GM18499 (cell line): Measurements from ENCODE around the gene SLC25A25.
"Not testable (repeated sequence)": the region's sequence is repeated elsewhere in the genome, so short reads cannot be mapped to it uniquely, and the experiment has no call there.

Experiments used
- ATAC-seq: cut with Tn5 transposase; IDR thresholded peaks from one replicate; pipeline ENCODE4 v1.9.1; 2021; ENCODE audit warnings: moderate number of reproducible peaks; ENCODE audit not compliant: insufficient read depth, unreplicated experiment

SLC25A25 gene

GRCh38 chr9:128121924-128122808, 54.1 kb downstream of the SLC25A25 start:
- ATAC-seq, result no peak

DNA sequence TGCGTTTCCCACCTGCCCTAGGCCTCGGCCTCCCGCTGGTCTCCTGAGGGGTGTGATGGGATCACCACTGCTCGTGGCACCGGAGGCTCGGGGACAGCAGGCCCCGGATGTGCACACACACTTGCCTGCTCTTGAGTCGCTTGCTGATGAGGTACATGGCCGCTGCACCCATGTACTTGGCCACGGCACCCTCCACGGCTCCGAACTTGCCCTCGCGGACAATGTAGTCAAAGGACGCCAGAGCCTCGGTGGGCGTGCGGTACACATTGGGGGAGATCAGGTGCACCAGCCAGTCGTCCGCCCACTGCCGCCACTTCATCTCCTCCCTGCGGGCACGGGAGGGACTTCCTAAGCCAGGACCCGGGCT, 54.8 kb downstream of the SLC25A25 start:
- ATAC-seq, result no peak

DNA sequence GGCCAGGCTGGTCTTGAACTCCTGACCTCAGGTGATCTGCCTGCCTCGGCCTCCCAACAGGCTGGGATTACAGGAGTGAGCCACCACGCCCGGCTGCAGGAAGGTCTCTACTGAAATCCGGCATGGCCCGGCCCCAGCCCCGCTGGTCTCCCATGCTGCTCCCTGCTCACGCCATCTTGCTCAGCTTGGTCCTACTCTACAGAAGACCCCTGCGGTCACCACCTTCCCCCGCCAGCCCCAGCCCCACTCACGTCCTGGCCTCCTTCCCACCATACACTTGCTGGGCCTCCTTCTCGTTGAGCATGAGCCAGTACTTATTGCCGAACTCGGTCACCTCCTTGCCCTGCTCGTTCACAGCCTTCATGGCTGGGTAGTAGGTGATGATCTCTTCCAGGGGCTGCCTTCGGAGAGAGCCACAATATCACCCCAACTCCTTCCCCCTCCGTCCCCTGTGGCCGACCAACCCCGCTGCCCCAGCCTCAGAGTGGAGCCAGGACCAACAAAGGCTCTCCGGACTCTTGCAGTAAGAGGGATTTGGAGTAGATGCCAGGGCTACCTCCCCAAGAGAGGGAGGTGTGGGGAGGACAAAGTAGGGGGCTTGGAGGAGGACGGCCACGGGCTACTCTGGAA, 55.5 kb downstream of the SLC25A25 start:
- no peak for ATAC-seq

GRCh38 chr9:128124451-128124850, 56.4 kb downstream of the SLC25A25 start:
- ATAC-seq, result no peak

DNA sequence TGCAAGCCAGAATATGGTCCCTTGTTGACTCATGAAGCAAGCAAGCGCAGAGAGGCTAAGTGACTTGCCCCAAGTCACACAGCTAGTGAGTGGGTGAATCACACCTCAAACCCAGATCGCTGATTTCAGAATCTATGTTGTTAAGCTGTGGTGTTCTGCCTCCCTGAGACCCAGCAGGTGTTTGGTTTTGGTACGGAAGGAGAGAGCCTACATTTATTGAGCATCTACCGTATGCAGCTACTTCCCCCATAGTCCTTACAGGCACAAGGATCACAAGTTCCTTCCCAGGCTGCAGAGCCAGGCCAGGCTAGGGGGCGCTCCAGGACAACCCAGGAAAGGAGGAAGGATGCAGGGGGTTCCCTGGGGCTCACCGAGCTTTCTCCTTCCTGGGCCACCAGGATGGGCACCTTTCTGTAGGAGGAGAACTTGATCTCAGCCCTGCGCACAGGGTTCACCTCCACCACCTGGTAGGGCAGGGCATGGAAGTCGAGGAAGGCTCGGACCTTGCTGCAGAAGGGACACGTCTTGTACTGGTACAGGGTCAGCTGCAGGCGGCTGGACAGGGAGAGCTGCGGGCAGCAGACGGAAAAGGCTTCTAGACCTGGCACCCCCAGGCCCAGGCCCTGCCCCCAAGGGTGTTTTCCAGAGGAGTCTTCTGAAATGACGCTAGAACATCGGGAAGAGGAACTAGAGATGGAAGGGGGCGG, 57.0 kb downstream of the SLC25A25 start:
- ATAC-seq, result no peak

GRCh38 chr9:128125580-128126354, 57.7 kb downstream of the SLC25A25 start:
- ATAC-seq, result no peak

- peak; percentile 31 for ATAC-seq
Measured at GRCh38 chr9:128127568-128127989, 59.5 kb downstream of the SLC25A25 start, which contains the start of gene PTGES2. PTGES2 (minus strand) TSS chr9:128127729; CDS start chr9:128127717, 12 bp downstream.

DNA sequence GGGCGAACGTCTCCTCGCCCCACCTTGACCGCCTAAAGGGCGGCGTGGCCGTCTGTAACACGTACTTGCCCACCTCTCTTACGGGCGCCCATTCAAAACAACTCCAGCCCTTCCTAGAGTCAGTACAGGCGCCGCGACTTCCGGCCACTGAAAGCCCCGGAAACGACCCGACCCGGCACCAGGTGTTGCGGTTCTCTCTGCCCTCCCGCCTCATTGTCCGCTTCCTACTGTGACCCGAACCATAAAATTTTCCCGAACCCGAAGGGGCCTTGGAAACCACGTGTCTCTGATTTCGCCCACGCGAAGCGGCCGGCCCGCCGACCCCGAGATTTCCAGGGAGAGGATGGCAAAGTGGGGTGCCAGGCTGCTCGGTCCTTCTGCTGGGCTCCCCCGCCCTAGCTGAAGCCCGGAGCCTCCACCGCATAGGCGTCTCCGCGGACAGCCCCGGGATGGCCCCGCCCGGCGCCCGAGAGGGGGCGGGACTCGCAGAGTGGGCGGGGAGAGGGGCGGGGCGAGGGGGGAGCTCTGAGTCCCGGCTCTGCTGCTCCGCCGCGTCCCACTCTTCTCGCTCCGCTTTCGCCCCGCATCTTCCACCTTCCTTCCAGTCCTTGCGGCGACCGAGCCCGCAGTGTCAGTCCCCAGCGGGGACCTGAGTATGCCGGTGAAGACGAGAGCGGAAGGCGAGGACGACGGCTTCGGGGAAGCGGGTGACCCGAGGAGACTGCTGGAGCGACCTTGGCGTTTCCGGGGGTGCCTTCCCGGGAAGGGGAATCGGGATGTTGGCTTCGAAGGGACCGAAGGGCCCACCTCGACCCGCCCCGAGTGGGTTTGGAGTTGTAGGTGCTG, 60.2 kb downstream of the SLC25A25 start:
- ATAC-seq, result peak; percentile 41

DNA sequence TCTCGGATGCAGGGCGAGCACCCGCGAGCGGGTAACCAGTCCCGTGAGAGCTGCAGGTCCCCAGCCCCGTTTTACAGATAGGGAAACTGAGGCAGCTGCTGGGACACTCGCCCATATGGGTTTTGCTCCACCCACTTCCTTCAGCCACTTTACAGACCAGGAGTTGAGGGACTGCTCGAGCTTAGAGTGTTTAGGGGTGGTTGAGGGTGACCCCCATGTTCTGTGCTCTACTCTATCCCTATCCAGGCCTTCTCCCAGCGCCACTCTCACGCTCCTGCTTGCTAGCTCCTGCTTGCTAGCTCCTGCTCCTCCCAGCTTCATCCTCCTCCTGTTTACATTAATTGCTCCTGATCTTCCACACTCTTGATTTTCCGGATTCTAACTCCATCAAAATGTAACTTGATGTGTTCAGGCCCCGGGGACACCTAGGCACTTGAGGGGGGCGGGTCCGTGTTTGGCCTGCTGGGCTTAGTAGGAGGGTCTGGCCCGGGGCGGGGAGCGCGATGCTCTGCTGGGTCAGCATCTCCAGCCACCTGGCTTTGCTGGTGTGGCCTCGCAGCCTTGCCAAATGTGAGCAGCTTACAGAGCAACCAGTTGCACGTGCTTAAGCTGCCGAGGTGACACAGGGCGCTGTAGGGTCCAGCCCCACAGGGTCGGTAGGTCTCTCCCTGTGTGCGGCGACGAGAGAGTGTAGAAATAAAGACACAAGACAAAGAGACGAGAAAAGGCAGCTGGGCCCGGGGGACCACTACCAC, 61.0 kb downstream of the SLC25A25 start:
- ATAC-seq, result no peak

- not testable (repeated sequence) for ATAC-seq
Measured at GRCh38 chr9:128129976-128130590, 62.1 kb downstream of the SLC25A25 start.

GRCh38 chr9:128130651-128131050, 62.6 kb downstream of the SLC25A25 start:
- ATAC-seq, result not testable (repeated sequence)

- not testable (repeated sequence) for ATAC-seq
Measured at GRCh38 chr9:128131346-128131745, 63.3 kb downstream of the SLC25A25 start.

- not testable (repeated sequence) for ATAC-seq
Measured at GRCh38 chr9:128132139-128132538, 64.1 kb downstream of the SLC25A25 start.

DNA sequence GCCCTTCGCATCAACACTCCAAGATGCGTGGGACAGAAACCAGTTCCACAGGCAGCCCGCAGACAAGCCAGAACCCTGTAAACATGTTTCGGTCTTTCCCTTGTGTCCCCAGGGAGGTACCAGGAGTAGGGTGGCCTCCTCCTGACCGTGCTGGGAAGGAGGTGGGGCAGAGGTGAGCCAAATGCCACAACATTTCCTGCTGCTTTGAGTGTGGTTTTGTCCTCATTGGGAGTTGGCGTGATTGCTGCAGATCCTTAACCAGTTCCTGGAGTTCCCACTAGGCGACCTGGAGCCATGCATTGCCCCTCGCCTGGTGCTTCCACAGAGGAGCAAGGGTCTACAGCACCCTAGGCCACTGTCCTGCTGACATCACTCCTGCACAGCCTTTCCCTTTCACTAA, 67.5 kb downstream of the SLC25A25 start:
- ATAC-seq, result not testable (repeated sequence)

GRCh38 chr9:128136816-128137793, 69.1 kb downstream of the SLC25A25 start:
- ATAC-seq, result no peak

GRCh38 chr9:128138001-128138400, 70.0 kb downstream of the SLC25A25 start:
- ATAC-seq, result no peak

DNA sequence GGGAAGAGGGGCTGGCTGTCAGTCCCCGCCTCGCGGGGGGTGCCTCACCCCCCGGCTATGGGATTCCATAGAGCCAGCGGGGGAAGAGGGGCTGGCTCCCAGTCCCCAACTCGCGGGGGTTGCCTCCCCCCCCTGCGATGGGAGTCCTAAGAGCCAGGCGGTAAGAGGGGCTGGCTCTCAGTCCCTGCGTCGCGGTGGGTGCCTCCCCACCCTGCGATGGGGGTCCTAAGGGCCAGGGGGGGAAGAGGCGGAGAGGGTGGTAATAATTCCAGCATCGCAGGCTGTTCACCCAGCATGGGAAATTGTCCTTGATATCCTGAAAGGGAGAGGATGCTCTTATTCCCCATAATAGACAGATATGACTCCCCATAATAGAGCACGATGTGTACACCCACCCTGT, 71.6 kb downstream of the SLC25A25 start:
- ATAC-seq, result no peak
